Loucy (cell line): Measurements from ENCODE around the gene CIART.

ENCODE experiments used
- CTCF ChIP-seq: fragments of 200-600 bp; sonication (generic); conservative IDR thresholded peaks from 2 replicates; pipeline ENCODE4 v1.5.1; 2014; ENCODE audit warnings: mild to moderate bottlenecking, antibody characterized with exemption, low read length
- EZH2phosphoT487 ChIP-seq: fragments of 200-600 bp; IDR thresholded peaks from 2 replicates; pipeline ENCODE4 v1.6.1; 2018; ENCODE audit warnings: antibody characterized with exemption, mild to moderate bottlenecking, moderate library complexity, borderline replicate concordance

GRCh38 chr1:150321826-150322166, 39.4 kb downstream of the CIART start:
- no peak for TF ChIP-seq CTCF
- TF ChIP-seq EZH2phosphoT487: no peak
